Globus pallidus (tissue), 1 donor: Measurements from ENCODE around the gene PCBP3.

Source experiments
- DNase-seq: peaks from one replicate; pipeline ENCODE4 v3.0.0-alpha.2; 2015; ENCODE audit warnings: low spot score

PCBP3 gene

DNA sequence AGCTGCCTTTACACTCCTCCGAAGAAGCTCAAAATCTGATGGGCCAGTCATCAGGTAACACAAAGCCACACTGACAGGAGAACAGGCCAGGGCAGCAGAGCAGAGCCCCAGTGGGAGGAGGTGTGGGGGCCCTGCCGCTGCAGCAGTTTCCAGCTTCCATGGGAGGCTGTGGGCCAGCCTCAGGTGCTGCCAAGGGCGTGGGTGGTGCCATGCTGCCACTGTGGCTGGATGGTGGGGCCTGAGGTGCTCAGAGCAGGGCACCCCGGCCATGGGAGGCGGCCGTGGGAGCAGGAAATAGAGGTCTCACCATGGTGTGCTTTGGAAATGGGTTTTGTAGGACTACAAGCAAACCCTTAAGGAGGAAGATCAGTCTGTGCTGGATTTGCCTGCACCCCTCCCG is 287.3 kb downstream of the PCBP3 start:
- DNase-seq, result no peak

GRCh38 chr21:45931397-45931969 is 288.0 kb downstream of the PCBP3 start:
- no peak for DNase-seq

GRCh38 chr21:45932922-45933502 is 289.5 kb downstream of the PCBP3 start:
- no peak for DNase-seq

DNA sequence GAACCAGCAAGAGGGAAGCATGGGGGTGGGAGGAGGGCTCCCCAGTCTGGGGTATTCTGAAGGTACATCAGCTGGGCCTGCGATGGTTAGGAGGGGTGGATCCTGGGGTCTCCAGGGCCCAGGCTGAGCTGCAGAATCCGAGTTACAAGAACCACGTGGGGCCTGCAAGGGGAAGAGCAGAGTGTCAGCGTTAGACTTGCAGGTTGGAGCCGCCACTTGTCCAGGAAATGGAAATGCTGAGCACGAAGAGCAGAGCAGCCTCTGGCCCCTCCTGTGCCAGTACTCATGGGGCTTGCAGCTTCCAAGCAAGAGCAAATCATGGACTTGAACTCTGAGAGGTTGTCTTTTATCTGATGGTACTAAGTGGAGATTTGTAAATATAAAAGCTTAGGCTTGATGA is 290.6 kb downstream of the PCBP3 start:
- no peak for DNase-seq

DNA sequence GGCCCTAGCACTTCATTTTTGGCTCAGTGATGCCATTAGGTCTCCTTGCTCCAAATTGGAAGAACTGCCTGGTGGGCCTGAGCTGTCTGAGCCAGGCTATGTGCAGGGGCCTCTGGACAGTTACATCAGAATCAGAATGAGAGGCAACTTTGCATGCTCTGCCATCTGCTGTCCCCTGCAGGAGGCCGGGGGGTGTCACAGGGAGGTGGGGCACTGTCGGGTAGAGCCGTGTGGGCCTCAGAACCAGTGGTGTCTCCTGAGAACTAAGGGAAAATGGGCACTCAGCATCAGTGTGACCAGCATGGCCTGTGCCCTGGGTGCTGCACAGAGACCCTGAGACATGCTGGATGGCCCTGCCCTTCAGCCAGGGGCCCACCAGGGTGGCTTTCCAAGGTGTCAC is 291.0 kb downstream of the PCBP3 start:
- no peak for DNase-seq

- no peak for DNase-seq
Observed at GRCh38 chr21:45935628-45936027, 292.1 kb downstream of the PCBP3 start.

DNA sequence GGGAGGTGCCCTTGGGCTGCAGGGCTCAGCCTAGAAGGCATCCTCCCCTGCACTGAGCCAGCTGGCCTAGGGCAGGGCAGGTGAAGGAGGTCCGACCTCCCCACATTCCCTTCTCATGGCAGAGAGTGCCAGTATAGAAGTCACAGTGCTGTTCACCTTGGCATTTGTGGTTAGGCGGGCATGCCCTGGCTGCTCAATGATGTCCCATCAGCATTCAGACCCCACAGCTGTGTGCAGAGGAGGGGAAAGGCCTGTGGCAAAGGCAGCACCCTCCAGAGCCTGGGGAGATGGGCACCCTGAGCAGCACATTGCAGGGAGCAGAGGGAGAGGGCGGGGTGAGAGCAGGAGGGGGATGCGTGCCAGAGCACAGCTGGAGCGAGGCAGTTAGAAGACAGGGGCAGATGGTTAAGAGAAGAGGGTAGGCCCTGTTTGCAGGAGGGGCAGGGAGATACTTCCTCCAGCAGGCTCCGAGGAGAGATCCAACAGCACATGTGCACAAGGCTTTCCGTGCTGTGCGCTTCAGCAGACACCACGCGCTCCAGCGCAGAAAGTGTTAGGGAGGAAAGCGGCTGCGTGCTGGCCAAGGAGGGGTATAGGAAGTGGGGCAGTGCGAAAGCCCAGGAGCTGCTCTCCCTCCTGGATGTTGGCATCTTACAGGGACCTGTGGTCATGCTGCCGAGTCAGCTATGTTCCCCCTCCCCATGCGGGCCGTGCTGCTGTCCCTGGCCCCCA is 294.4 kb downstream of the PCBP3 start:
- no peak for DNase-seq

GRCh38 chr21:45938453-45938755 is 294.9 kb downstream of the PCBP3 start:
- DNase-seq, result no peak

DNA sequence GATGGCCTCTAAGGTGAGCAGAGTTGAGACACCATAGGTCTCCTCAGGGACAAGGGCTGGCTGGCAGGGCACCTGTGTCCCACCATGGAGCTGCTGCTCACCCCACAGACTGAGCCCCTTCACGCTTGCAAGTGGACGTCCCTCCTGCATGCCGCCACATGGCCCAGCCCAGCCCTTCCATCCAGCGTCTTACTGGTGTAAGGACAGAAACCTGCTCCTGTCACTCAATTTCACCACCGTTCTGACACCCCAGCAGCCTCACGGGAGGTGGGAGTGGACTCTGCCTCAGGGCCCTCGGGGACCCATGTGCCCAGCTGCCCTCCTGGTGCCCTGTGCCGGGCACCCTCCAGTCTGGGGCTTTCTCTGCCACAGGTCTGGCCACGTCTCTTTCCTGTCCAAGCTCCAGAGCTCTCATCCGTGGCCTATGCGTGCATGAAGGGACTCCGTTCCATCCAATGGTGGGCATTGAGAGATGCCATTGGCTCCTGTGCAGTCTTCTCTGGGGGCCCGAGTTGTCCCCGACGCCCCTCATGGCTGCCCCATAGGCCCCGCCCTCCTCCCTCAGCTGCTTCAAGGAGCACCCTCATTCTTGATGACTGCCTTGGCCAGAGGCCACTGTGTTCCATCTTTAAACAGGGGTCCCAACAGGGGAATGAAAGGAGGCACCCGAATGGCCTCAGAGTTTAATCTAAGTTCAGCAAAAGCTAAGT is 295.4 kb downstream of the PCBP3 start:
- DNase-seq, result no peak

DNA sequence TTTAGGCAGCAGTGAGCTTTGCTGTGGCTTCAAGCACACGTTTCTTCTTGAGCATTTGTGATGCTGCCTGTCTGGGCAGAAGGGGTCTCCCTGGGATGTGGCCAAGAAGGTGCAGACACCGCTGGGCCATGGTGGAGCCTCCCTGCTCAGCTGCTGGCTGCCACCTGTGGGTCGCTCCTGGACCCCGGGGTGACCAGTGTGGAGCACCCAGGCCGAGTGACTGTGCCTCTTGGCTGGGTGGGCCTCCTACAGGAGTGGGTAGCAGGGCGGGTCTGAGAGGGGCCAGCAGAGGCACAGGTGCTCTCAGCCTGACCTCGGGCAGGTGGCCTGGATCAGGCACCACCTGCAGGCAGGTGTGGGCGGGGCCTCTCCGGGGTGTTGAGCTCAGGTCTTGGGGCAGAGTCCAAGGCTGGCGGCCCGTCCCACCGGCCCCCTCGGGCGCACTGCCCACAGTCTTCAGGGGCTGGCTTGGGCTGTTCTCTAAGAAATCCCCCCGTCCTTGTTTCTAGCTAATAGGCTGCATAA is 296.1 kb downstream of the PCBP3 start:
- no peak for DNase-seq

DNA sequence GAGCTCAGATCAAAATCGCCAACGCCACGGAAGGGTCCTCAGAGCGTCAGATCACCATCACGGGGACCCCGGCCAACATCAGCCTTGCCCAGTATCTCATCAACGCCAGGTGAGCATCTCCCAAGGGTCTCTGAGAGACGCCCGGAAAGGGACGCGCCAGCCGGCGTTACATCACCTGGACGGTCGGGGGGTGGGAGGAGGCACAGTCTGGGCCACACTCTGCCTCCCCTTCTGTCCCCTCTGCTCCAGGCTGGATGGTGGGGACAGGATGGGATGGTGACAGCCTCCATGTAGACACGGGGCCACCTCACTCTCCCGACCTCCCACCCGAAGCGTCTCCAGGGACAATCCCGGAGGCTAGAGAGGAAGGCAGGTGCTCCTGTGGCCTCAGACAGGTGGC is 296.6 kb downstream of the PCBP3 start:
- no peak for DNase-seq

DNA sequence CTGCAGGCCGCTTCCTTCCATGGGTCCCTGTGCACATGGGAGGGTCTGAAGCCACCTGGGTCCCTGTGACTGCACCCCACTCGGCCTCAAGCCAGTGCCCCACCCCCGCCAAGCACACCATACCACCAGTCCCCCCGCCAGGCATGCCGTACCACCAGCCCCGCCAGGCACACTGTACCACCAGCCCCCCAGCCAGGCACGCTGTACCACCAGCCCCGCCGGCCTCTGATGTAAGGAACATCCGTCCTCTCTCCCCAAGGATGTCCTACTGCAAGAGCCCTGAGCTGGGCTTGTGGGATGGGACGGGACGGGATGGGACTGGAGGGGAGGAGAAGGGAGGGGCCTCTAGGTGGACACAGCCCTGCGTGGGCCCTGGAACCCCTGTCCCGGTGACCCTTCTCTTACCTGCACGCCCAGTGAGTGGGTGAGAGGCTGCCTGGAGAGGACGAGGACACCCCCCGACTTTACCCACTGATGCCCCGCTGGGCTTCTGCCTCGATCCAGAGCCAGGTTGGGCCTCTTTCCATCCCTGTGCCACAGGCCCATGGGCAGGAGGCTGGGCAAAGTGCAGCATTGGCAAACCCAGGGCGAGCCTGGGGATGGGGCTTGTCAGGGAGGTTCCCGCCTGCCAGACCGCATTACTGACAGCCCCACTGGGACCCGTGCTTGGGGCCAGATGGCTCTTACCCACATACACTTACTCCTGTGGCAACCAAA is 297.3 kb downstream of the PCBP3 start:
- no peak for DNase-seq

DNA sequence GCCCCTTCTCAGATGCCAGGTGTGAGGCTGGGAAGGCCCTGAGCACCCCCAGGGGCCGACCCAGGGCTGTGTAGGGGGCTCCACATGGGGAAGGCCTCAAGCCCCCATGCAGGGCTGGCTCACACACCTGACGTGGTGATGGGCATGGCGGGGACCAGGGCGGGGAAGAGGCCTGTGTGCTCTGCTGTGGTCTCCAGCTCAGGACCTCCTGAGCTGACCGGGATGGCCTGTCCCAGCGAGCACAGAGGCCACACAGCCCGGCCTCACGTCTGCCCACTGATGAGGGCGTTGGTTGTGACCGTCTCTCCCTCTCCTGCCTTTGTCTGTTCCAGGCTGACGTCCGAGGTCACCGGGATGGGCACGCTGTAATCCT is 297.8 kb downstream of the PCBP3 start:
- no peak for DNase-seq

- no peak for DNase-seq
Observed at GRCh38 chr21:45941717-45942546, 298.4 kb downstream of the PCBP3 start.

DNA sequence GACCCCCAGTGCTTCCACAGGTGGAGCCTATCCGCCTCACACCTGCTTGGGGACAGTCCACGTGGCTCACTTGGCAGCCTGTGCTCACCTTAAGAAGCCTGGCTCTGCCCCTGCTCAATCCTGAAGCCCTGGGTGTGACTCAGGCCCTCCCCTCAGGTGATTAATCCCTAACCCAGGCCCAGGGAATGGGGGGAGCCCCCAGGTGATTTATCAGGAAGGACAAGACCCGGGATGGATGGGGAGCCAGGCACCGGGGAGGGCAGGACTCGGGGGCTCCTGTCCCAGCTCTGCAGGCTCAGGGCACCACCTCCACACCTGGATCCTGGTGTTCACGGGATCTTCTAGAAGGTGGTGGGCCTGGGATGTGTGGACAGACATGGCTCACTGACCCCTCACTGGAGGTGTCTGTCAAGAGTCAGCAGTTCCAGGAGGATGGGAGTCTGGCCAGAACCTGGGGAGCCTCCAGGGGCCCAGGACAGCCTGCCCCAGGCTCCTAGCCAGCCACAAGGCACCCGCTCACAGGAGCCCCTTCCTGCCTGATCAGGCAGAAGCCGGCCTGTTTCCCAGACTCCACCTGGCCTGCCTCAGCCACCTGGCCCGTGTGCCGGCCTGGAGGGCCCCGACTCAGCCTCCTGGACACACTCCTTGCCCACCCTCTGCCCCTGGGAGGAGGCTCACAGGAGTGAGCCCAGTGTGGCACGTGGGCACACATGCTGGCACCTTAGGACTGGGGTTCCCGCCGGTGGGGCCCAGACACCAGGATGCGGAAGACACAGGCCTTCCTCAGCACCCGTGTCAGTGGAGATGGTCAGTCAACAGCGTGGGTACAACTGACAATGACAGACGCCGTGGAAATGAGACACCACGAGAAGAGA is 299.5 kb downstream of the PCBP3 start:
- no peak for DNase-seq

- DNase-seq, result no peak
Observed at GRCh38 chr21:45943630-45944540, 300.4 kb downstream of the PCBP3 start.

DNA sequence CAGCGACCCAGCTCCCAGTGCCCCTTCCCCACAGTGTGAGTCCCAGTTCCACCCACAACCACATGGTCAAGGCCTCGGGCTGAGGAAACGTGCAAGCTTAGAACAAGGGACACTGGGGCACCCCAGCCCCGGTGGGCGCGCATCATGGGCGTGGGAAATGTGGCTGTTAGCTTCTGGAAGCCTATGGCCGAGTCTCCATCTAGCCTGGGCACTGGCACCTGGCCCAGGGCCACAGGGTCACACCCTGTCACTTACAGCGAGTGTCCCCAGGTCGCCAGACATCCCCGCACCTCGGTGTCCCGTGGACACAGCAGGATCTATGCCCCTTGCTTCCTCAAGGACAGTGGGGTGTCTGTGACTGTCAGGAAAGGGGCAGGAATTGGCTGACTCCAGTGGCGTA is 301.1 kb downstream of the PCBP3 start:
- no peak for DNase-seq

- no peak for DNase-seq
Observed at GRCh38 chr21:45945066-45945867, 301.7 kb downstream of the PCBP3 start.

DNA sequence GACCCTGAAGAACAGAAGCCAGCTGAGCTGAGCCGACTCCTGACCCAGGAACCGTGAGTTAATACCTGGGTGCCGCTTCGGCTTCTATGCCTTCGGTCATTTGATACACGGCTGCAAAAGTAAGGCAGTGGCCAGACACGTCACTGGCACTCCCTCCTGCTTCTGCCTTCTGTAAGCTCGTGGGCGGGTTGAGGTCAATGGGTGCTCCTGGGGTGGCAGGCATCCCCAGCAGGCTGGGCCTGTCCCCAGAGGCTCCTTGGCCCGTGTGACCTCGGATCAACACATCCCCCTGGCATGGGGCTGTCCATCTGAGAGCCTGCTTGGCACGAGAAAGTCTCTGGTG is 302.3 kb downstream of the PCBP3 start:
- no peak for DNase-seq
